GM10266 (cell line): ENCODE results near the gene OGFRL1.
A peak's percentile ranks its signal among the peaks of the same experiment; 100 is the strongest.

ENCODE experiments used
- DNase-seq: peaks from one replicate; pipeline ENCODE4 v3.0.0; 2012; ENCODE audit errors: extremely low spot score
- TF ChIP-seq, protein P1 (sequence below): IDR thresholded peaks from 2 replicates; pipeline ENCODE4 v1.5.1; 2012; ENCODE audit warnings: mild to moderate bottlenecking, low read depth; ENCODE audit not compliant: control insufficient read depth, insufficient read depth; ENCODE audit errors: missing control alignments

The OGFRL1 gene

GRCh38 chr6:71346334-71346694 is 57.7 kb downstream of the OGFRL1 start:
- no peak for DNase-seq
- TF ChIP-seq, protein P1, sequence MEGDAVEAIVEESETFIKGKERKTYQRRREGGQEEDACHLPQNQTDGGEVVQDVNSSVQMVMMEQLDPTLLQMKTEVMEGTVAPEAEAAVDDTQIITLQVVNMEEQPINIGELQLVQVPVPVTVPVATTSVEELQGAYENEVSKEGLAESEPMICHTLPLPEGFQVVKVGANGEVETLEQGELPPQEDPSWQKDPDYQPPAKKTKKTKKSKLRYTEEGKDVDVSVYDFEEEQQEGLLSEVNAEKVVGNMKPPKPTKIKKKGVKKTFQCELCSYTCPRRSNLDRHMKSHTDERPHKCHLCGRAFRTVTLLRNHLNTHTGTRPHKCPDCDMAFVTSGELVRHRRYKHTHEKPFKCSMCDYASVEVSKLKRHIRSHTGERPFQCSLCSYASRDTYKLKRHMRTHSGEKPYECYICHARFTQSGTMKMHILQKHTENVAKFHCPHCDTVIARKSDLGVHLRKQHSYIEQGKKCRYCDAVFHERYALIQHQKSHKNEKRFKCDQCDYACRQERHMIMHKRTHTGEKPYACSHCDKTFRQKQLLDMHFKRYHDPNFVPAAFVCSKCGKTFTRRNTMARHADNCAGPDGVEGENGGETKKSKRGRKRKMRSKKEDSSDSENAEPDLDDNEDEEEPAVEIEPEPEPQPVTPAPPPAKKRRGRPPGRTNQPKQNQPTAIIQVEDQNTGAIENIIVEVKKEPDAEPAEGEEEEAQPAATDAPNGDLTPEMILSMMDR, result no peak

- TF ChIP-seq, protein P1, result no peak
- no peak for DNase-seq
Observed at GRCh38 chr6:71347119-71347518, 58.5 kb downstream of the OGFRL1 start.

GRCh38 chr6:71349395-71349794 is 60.8 kb downstream of the OGFRL1 start:
- peak; percentile 10 for DNase-seq

GRCh38 chr6:71349976-71350615 is 61.5 kb downstream of the OGFRL1 start:
- TF ChIP-seq, protein P1, result no peak
- no peak for DNase-seq

More at GRCh38 chr6:71349395-71349794, 60.8 kb downstream of the OGFRL1 start:
- TF ChIP-seq, protein P1, result peak; percentile 48

- TF ChIP-seq, protein P1, result no peak
- DNase-seq, result no peak
Observed at GRCh38 chr6:71351190-71351589, 62.6 kb downstream of the OGFRL1 start.
